HPDE6-E6E7 (cell line): Measurements from ENCODE around the gene TC2N.
"Not testable (repeated sequence)": the region's sequence is repeated elsewhere in the genome, so short reads cannot be mapped to it uniquely, and the experiment has no call there.

Experiments used
- DNase-seq: peaks from one replicate; pipeline ENCODE4 v3.0.0; 2011; ENCODE audit warnings: missing footprints; ENCODE audit errors: extremely low spot score

TC2N gene

GRCh38 chr14:91835197-91835919 lies 32.0 kb downstream of the TC2N start:
- DNase-seq: no peak

- DNase-seq: no peak
Measured at GRCh38 chr14:91834571-91834970, 32.8 kb downstream of the TC2N start.

- no peak for DNase-seq
Measured at GRCh38 chr14:91831337-91831736, 36.0 kb downstream of the TC2N start.

GRCh38 chr14:91830777-91831176 lies 36.6 kb downstream of the TC2N start:
- DNase-seq: no peak

- DNase-seq: no peak
Measured at GRCh38 chr14:91829511-91829910, 37.8 kb downstream of the TC2N start.

DNA sequence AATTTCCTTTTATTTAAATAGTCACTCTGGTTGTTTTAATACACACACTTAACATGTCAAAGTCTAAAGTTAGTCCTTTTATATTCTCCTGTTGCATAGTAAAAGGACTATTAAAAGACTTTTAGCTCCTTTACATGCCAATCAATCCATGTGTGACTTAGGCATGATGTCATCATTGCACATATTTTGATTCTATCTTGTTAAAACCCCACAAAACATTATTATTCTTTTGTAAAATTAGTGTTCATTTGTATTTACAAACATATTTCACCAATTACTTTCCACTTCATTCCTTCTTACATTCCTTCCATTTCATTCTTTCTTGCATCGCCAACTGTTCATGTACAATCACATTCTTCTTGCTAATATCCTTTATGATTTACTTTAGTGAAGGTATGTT lies 39.6 kb downstream of the TC2N start:
- DNase-seq: no peak

- no peak for DNase-seq
Measured at GRCh38 chr14:91817566-91818325, 49.6 kb downstream of the TC2N start.

DNA sequence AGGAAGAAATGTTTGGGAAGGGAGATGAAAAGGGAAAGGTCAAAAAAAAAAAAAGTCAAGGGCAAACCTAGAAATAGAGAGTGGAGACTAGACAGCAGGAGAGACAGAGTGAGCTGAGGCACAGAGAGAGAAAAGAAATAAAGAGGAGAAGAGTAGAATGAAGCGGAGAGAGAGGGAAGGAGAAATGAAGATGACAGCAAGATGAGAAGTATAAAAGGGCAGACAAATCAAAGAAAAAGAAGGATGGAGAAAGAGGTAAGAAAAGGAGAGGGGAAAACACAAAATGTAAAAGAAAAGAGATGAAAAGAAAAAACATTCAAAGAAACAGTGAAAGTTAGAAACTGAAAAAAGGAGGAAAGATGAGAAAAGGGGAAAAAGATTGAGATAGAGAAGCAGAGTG lies 53.0 kb downstream of the TC2N start:
- no peak for DNase-seq

DNA sequence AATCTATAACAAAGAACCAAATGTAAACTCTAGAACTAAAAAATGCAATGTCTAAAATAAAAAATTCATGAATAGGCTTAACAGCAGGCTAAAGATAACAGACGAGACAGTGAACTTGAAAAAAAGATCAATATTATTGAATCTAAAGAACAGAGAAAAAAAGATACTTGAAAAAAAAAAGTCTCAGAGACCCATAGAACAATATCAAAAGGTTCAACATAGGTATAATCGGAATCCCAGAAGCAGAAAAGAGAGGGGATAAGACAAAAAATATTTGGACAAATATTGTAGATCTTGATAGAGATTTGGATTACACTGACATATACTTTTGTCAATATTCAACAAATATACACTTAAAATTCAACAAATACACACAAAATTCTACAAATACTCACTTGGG lies 56.6 kb downstream of the TC2N start:
- DNase-seq: no peak

DNA sequence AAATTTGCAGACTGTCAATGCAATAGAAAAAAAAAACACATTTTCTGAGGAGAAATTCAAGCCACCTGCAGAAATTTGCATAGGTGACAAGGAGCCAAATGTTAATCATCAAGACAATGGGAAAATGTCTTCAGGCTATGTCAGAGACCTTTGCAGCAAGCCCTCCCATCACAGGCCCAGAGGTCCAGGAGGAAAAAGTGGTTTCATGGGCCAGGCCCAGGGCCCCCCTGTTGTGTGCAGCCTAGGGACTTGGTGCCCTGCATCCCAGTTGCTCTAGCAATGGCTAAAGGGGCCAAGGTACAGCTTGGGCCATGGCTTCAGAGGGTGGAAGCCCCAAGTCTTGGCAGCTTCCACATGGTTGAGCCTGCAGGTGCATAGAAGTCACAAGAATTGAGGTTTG lies 60.6 kb downstream of the TC2N start:
- DNase-seq: no peak

GRCh38 chr14:91806094-91806493 lies 61.2 kb downstream of the TC2N start:
- DNase-seq: not testable (repeated sequence)

GRCh38 chr14:91805659-91806058 lies 61.7 kb downstream of the TC2N start:
- no peak for DNase-seq

- DNase-seq: no peak
Measured at GRCh38 chr14:91801358-91801757, 66.0 kb downstream of the TC2N start.

- DNase-seq: no peak
Measured at GRCh38 chr14:91796617-91797347, 70.6 kb downstream of the TC2N start.

- no peak for DNase-seq
Measured at GRCh38 chr14:91793704-91794103, 73.6 kb downstream of the TC2N start.

GRCh38 chr14:91786188-91786587 lies 81.1 kb downstream of the TC2N start:
- no peak for DNase-seq

DNA sequence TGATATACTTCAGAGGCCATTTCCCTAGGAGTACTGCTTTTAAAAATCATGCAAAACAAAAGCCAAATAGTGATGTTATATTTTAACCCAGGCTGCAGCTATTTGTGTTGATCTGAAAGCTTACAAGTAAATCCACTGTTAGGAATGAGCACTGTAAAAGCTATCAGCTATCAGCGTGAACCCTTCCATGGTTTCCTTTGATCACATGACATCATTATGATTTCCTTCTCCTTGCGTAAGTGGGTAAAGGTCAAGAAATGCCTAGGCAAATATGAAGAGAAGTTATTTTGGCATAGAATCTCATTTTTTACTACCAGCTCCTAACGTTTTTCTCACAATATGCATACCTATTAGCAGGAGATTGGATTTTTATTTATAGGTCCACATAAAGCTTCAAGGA lies 86.9 kb downstream of the TC2N start:
- DNase-seq: no peak

DNA sequence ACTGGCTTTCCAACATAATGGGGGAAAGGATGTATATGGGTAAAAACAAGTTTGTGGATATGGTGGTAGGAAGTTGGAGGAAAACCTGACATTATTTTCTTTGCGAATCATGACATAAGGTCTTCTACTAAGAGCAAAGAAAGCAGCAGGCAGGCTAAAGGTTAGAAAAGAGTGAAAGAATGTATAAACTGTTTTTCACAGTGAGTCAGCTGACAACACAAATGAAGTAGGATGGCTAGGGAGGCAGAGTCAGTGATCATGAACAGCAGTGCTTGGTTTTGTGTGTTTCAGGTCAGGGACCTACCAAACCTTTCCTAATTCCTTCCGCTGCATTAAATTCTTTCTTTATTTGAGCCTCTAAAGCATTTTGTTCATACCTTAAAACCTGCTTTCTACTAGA lies 89.1 kb downstream of the TC2N start:
- no peak for DNase-seq

- DNase-seq: no peak
Measured at GRCh38 chr14:91774140-91775096, 92.9 kb downstream of the TC2N start.

DNA sequence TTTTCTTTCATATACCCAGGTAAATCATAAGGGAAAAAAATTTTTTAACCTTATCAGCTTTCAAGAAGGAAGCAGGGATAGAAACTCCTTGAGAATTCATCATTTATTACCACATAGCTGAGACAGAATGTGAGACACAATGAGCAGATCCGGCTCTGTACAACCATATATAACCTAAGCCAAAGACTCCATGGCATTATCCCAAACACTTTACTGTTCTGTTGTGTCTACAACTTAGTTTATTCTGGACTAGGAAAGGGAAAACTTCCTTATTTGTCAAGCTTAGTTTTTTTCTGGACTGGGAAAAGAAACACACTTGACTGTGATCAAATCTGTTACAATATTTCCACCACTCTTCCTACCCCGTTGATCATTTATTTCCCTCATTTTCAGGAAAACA lies 97.2 kb downstream of the TC2N start:
- DNase-seq: no peak

GRCh38 chr14:91755570-91756295 lies 111.6 kb downstream of the TC2N start:
- no peak for DNase-seq
